T-helper 2 cell treated with Interferon-gamma antibody and Interleukin-4, amounts not matched to agents 5 μg/mL and 100 μg/mL, for 36 hours (primary cell): ENCODE measurements around the gene CACTIN.

Experiments used
- DNase-seq: peaks from one replicate; pipeline ENCODE4 v3.0.0; 2021; ENCODE audit warnings: low spot score
- H3K27ac Mint-ChIP-seq: one replicate; pipeline ENCODE4 v1.8.0; 2021; ENCODE audit warnings: mild to moderate bottlenecking, mixed read lengths
- H3K27me3 Mint-ChIP-seq: one replicate; pipeline ENCODE4 v1.8.0; 2021; ENCODE audit warnings: low read depth, mixed read lengths
- H3K36me3 Mint-ChIP-seq: one replicate; pipeline ENCODE4 v1.8.0; 2021; ENCODE audit warnings: low read depth, mixed read lengths
- H3K4me1 Mint-ChIP-seq: one replicate; pipeline ENCODE4 v1.8.0; 2021; ENCODE audit warnings: low read depth, mixed read lengths
- H3K4me3 Mint-ChIP-seq: one replicate; pipeline ENCODE4 v1.8.0; 2022; ENCODE audit warnings: mild to moderate bottlenecking, moderate library complexity, mixed read lengths
- H3K9me3 Mint-ChIP-seq: one replicate; pipeline ENCODE4 v1.8.0; 2021; ENCODE audit warnings: mixed read lengths

CACTIN gene

DNA sequence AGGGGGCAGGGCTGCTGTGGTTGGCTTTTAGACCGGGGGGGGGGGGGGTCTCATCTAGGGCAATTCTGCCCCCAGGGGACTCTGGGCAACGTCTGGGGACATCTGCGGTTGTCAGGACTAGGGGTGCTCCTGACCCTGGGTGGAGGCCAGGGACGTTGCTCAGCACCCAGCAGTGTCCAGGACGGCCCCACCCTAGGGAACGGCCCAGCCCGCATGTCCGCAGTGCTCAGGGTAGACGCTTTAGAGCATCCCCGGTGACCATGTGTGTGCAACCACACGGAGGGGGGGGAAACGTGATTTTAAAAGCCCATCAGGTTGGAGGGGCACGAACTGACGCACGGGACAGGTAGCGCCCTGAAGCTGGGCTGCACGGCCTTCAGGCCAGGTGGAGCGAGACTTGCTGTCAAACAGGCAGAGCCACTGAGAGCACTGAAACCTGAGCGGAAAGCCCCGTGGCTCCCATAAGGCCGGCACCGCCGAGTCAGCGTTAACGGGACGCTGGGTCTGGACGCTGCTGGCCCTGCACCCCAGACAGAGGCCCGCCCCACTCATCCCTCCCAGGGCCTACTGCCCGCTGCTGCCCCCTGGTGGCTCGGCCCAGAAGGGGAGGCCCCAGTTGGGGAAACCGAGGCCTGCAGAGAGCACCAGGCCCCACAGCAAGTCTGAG is 8.3 kb downstream of the CACTIN start:
- Mint-ChIP-seq H3K36me3 (peaks cover 11% of the 10 kb centered on the region), H3K27ac (no peak overlapping the region), H3K9me3 (no peaks in the 10 kb centered on the region), H3K4me3 (no peak overlapping the region), H3K4me1 (peaks cover 3% of the 10 kb centered on the region), H3K27me3 (no peaks in the 10 kb centered on the region)
- DNase-seq: peak; percentile 30

DNA sequence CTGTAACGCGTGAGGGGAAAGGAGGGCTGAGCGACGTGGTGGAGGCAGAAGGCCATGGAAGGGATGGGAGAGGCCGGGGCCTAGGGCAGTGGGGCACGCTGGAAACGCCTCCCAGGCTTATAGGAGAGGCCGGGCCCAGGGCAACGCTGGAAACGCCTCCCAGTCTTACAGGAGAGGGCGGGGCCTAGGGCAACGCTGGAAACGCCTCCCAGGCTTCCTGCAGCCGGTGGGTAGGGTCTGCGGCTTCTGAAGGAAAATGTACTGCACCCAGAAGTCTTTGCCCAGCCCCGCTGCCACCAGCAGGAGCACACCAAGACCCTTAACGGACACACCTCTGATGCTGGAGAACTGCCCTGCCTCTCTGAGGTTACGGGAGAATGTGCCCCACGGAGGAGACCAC is 9.1 kb downstream of the CACTIN start:
- no peak for DNase-seq
- Mint-ChIP-seq H3K4me3 (no peak overlapping the region), H3K27me3 (no peaks in the 10 kb centered on the region), H3K36me3 (peaks cover 6% of the 10 kb centered on the region), H3K4me1 (peaks cover 3% of the 10 kb centered on the region), H3K27ac (no peak overlapping the region), H3K9me3 (no peaks in the 10 kb centered on the region)

DNA sequence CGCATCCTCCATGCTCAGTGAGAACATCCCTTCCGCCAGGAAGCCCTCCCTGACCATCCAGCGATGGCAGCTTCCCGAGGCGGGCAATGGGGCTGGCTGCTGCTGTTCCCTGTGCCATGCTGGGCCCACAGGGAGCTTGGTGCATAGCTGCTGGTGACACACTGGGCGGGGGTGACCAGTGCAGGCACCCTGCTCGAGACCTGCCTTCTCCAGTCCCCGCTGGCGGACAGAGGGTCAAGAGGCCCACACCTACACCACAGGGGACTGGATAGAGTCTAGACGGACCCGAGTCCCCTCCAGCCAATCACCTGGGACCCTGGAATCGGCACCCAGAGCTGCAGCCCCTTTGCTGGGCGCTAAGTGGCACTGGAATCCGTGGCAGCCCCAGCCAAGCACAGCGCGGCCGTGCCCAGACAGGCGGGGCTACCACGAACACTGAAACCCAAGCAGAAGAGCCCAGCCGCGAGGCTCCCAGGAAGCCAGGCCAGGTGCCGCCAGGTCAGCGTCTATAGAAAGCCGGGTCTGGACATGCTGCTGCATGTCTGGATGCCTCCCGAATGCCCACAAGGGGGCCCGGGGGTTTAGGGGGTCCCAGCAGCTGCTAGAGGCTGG is 11.0 kb downstream of the CACTIN start:
- Mint-ChIP-seq H3K4me3 (no peak overlapping the region), H3K27ac (no peak overlapping the region), H3K36me3 (peaks cover 11% of the 10 kb centered on the region), H3K27me3 (no peaks in the 10 kb centered on the region), H3K9me3 (no peaks in the 10 kb centered on the region), H3K4me1 (peaks cover 3% of the 10 kb centered on the region)
- no peak for DNase-seq

DNA sequence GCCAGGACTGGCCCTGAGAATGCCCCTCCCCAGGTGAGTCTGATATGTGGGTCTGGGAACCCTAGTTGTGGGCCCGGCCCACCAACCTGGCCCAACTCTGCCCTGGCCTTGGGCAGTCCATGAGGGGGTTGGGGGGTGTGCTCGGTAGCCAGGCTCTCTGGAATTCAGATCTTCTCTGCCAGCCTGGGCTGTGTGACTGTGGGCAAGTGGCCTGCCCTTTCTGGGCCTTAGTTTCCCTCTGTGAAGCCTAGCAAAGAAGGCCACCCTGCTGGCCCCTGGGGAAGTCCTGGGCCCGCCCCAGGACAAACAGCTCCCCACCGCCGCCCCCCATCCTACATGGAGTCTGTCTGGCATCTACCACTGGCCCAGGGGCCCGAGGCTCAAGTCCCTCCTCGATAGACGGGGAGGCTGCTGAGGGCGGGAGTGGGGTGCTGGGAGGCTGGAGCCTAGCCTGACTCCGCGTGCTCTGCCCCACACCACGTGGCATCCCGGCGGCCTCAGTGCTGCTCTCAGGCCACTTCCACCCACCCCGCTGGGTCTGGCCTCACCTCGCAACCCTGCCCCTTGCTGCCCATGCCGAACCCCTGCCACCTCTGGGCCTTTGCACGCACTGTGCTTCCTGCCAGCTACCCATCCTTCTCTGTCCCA is 11.6 kb downstream of the CACTIN start:
- H3K27ac Mint-ChIP-seq: no peak overlapping the region
- peaks cover 3% of the 10 kb centered on the region for H3K4me1 Mint-ChIP-seq
- no peak for DNase-seq
- H3K9me3 Mint-ChIP-seq: no peaks in the 10 kb centered on the region
- peaks cover 14% of the 10 kb centered on the region for H3K36me3 Mint-ChIP-seq
- no peaks in the 10 kb centered on the region for H3K27me3 Mint-ChIP-seq
- H3K4me3 Mint-ChIP-seq: no peak overlapping the region

DNA sequence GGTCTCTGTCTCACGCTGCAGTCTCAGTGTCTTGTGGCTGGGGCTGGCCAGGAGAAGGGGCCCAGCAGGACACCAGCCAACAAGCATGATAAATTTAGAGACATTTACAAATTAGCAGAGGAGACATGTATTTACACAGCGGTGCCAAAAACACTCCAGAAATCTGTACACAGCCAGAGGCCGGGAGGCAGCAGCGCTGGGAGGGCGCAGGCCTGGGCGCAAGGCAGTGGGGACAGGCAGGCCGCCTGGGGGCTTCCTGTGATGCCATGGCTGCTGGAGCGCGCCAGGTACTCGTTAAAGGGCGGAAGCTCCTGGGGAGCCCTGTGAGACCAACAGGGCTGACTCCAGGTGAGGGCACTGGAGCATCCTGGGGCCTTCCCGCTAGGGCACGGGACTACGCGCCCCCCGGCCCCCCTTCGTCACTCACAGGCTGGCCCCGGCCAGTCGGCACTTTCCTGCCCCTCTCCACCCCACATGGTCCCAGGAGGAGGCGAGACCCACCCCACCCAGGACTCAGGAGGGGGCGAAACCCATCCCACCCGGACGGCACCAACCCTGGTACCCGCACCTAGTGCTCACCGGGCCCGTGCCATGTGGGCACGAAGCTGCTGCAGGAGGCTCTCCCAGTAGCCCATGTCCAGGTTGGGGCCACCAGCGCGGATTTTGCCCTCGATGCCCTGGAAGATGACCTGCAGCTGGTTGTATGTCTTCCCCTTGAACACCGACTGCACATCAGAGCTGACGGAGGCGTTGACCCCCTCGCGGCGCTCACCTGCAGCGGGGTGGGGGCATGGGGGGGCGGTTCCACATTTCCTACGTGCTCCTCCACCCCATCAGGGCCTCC is 12.6 kb downstream of the CACTIN start:
- Mint-ChIP-seq H3K4me3 (no peak overlapping the region), H3K4me1 (peaks cover 3% of the 10 kb centered on the region), H3K9me3 (no peaks in the 10 kb centered on the region), H3K27me3 (no peaks in the 10 kb centered on the region), H3K27ac (no peak overlapping the region), H3K36me3 (peaks cover 10% of the 10 kb centered on the region)
- DNase-seq: no peak

DNA sequence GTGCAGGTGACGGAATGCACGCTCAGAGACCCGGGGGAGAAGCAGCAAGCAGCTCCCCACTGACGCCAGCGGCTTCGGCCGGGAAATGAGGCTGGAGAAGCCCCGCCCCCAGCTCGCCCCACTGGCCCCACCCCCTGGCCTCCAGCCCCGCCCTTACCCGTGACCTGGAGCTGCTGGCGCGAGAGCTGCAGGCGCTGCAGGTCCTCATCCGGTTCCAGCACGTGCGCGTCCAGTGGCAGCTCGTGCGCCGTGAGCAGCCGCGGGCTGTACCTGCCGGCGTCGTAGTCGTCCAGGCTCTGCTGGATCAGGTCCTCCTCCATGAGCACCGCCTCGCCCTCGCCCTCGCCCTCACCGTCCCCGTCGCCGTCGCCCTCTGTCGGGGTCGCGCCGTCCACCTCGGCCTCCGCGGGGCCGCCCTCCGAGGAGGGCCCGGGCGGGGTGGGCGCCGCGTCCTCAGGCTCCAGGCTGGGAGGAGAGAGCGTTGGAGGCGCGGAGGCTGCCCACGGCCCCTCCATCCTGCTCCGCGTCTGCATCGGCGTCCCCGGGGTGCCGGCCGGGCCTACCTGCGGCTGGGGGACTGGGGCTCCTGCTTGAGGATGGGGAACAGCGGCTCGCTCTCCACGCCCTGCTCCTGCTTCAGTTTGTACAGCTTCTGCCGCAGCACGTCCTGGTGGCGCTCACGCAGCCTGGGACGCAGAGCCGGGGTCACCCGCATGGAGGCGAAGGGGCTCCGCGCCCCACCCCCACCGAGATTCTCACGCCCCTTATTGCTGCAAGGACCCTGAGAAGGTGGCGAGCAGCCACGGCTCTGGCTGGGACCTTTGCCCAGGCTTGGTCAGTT is 13.5 kb downstream of the CACTIN start:
- DNase-seq: no peak
- peaks cover 9% of the 10 kb centered on the region for H3K36me3 Mint-ChIP-seq
- peaks cover under 1% of the 10 kb centered on the region for H3K27me3 Mint-ChIP-seq
- peaks cover 5% of the 10 kb centered on the region for H3K4me1 Mint-ChIP-seq
- H3K9me3 Mint-ChIP-seq: no peaks in the 10 kb centered on the region
- H3K27ac Mint-ChIP-seq: no peak overlapping the region
- no peak overlapping the region for H3K4me3 Mint-ChIP-seq

DNA sequence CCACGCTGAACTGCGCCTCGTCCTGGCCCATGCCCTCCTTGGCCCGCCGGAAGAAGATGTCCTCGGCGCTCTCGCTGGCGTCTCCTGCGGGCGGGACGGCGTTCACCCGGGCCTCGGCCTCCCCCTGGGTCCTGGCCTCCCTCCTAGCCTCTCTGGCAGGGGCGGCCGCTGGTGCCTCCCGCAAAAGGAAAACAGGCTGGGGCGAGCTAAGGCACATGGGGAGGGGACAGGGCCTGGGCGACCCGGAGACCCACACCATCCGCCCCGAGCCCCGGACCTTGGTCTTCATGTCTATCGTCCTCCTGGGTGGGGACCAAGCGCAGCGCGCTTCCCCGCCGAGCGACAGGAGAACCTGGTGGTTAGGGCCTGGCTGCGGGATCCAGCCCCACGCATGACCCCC is 14.3 kb downstream of the CACTIN start:
- H3K4me1 Mint-ChIP-seq: peaks cover 4% of the 10 kb centered on the region
- no peak overlapping the region for H3K4me3 Mint-ChIP-seq
- H3K36me3 Mint-ChIP-seq: peaks cover 8% of the 10 kb centered on the region
- no peak for DNase-seq
- no peak overlapping the region for H3K27ac Mint-ChIP-seq
- H3K9me3 Mint-ChIP-seq: no peaks in the 10 kb centered on the region
- H3K27me3 Mint-ChIP-seq: peaks cover 5% of the 10 kb centered on the region

DNA sequence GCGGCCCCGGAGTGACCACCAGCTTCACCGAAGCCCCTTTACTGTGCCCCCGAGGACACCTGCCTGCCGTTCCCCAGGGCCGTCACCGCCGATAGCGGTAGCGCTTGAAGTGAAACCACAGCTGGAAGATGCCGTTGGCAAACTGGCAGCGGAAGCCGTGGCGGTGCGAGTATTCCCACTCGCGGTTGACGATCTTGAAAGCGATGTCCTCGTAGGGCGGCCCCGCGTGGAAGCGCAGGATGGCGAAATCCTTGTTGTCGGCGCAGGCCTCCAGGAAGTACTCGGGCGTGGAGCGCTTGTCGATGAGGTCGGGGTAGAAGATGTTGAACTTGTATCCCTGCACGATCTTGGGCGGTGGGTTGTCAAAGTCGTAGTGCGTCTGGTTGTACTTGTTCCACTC is 14.7 kb downstream of the CACTIN start:
- no peak overlapping the region for H3K4me3 Mint-ChIP-seq
- H3K27ac Mint-ChIP-seq: no peak overlapping the region
- no peak for DNase-seq
- H3K27me3 Mint-ChIP-seq: peaks cover 8% of the 10 kb centered on the region
- peaks cover 8% of the 10 kb centered on the region for H3K36me3 Mint-ChIP-seq
- peaks cover 4% of the 10 kb centered on the region for H3K4me1 Mint-ChIP-seq
- H3K9me3 Mint-ChIP-seq: no peaks in the 10 kb centered on the region

DNA sequence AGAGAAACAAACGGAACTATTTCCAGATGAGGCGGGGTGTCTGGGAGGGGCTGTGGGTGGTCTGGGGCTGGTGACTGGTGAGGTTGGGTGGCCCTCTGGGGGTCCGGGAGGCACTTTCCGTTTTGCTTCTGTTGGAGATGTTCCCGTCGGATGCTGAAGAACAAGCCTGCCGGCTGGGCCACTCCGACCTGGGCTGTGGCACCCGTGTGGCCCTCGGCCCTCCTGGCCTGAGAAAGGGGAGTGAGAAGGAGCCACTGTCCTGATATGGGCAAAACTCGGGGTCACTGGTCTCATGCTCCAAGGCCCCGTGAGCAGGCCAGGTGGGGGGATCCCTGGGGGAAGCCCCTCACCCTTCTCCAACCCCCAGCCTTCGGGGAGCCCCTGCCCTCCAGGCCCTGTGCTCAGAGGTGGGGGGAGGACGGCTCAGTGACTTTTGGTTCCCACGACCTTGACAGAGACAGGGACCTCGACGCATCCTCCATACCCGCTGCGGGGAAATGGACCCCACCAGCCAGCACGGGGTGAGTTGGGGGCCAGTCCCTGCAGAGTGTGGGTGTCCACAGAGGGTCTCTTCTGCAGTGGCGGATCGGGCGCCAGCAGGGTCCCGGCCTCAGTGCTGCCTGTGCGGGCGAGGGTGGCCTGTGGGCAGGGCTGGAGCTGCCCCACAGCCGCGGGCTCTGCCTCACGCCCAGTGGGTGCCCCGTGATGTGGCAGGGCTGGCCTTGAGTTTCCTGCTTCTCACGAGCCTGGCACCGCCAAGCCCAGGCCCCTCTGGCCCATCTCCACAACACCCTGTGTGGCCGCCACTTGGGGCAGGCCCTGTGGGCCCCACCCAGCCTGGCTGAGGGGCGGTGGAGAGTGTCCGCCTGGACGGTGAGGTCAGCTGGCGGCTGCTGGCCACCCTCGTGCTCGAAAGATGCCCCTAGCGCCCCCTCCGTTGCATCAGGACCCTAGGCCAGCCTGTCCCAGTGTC is 15.6 kb downstream of the CACTIN start:
- no peak for DNase-seq
- Mint-ChIP-seq H3K4me3 (no peak overlapping the region), H3K9me3 (no peaks in the 10 kb centered on the region), H3K36me3 (peaks cover 8% of the 10 kb centered on the region), H3K27ac (no peak overlapping the region), H3K27me3 (peaks cover 8% of the 10 kb centered on the region), H3K4me1 (peaks cover 4% of the 10 kb centered on the region)

DNA sequence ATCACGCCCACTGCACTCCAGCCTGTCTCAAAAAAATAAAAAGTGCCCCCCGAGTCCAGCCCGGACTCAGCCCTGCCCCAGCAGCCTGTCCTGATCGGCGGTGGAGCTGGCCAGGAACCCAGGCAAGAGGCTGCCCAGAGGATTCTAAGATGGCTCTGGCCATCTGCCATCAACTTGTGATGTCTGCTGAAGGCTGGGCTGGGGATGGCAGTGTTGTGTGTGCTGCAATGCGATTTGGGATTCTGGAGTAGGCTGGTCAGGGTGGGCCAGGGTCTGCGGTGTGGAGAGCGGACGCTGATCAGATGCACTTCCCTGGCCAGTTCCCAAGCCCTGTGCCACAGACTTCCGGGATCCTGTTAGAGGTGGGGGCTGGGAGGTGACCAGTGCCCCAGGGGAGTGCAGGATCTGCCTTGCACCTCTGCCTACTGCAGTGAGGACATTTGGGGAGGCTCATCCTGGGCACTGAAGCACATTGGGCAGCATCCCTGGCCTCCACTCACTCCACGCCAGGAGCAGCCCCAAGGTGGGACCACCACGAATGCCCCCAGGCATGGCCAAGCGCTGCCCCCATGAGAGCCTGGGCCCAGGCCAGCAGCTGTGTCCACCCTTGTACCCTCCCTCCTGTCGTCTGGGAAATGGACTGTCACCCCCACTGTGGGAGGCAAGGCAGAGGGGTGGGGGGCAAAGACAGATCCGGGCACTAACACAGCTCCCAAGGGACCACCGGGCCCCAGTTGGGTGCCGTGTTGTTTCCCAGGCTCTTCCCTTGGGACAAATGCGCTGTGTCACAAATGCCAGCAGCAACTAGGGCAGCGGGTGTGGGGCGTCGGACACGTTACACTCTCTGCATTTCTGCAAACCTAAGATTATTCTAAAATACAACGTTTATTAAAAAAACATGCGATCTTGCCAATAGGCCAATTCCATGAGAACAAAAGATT is 16.5 kb downstream of the CACTIN start:
- peaks cover 4% of the 10 kb centered on the region for H3K4me1 Mint-ChIP-seq
- peaks cover 8% of the 10 kb centered on the region for H3K27me3 Mint-ChIP-seq
- H3K27ac Mint-ChIP-seq: no peak overlapping the region
- peaks cover 8% of the 10 kb centered on the region for H3K36me3 Mint-ChIP-seq
- no peak for DNase-seq
- no peaks in the 10 kb centered on the region for H3K9me3 Mint-ChIP-seq
- no peak overlapping the region for H3K4me3 Mint-ChIP-seq

DNA sequence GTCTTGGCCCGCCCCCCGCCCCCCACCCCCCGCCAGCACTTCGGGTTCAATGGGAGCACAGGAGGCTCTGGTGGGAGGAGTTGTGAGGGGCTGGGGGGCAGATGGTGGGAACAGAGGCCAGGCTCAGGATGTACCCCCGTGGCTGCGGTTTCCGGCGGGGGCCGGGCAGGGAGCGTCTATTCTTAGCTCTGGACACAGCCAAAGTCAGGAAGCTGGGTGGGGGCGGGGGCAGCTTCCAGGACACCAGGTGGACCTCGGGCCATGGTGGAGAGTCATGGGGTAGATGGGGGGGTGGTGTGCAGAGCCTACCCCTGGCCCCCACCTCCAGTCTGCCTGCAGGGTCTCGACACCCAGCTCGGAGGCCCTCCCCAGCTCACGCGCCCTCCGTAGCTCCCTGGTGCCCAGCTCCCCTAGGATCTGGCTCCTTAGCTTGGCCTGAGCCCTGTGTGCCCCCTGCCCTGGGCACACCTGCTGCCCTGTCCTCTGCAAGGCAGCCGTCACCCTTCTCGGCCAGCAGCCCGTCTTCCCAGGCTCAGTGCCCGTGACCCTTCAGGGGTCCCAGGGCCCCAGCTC is 17.8 kb downstream of the CACTIN start:
- Mint-ChIP-seq H3K27ac (no peak overlapping the region), H3K9me3 (no peaks in the 10 kb centered on the region), H3K4me1 (peaks cover 4% of the 10 kb centered on the region), H3K27me3 (peaks cover 8% of the 10 kb centered on the region), H3K4me3 (no peak overlapping the region), H3K36me3 (peaks cover 8% of the 10 kb centered on the region)
- no peak for DNase-seq
